ENCODE results near the gene NFIA. TPM values are rescaled to one million over a fixed set of nuclear protein-coding genes. Genes with fewer than 3 reads are reported as not detected.
A peak's percentile ranks its signal among the peaks of the same experiment; 100 is the strongest.

Gene NFIA
- total RNA-seq, 4 donors from 2014 or later = 32.0 to 160 (median 32.9) TPM

DNA sequence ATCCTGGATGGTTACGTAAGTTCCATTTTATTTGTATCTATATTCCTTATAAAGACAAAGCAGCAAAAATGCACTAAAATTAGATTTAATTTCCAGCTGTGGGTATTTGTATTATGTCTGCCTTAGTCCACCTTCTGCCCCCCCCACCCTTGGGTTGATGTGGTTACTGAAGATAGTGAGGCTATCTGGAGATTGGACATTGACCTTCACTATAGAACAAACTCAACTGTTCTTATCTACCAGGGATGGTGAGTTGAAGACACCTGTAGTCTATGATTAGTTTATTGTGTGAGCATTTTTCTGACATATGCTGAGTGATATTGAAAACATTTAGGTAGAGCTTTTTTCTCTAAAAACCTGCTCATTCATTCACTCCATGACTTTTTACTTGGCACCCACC is 122.2 kb downstream of the NFIA start:
- Histone ChIP-seq H3K27ac (no peak overlapping the region), H3K9me3 (no peaks in the 10 kb centered on the region), H3K27me3 (no peaks in the 10 kb centered on the region), H3K4me1 (no peaks in the 10 kb centered on the region), H3K36me3 (no peaks in the 10 kb centered on the region), H3K4me3 (no peak overlapping the region)
- DNase-seq = peak in 2 of 3 donors; percentile 51 to 60
- no peak for TF ChIP-seq POLR2A (IDR thresholded peaks at IDR 0.05)
- TF ChIP-seq, protein P1, sequence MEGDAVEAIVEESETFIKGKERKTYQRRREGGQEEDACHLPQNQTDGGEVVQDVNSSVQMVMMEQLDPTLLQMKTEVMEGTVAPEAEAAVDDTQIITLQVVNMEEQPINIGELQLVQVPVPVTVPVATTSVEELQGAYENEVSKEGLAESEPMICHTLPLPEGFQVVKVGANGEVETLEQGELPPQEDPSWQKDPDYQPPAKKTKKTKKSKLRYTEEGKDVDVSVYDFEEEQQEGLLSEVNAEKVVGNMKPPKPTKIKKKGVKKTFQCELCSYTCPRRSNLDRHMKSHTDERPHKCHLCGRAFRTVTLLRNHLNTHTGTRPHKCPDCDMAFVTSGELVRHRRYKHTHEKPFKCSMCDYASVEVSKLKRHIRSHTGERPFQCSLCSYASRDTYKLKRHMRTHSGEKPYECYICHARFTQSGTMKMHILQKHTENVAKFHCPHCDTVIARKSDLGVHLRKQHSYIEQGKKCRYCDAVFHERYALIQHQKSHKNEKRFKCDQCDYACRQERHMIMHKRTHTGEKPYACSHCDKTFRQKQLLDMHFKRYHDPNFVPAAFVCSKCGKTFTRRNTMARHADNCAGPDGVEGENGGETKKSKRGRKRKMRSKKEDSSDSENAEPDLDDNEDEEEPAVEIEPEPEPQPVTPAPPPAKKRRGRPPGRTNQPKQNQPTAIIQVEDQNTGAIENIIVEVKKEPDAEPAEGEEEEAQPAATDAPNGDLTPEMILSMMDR (IDR thresholded peaks at IDR 0.05) = no peak

GRCh38 chr1:61207416-61207815 is 125.1 kb downstream of the NFIA start:
- H3K9me3 ChIP-seq = no peaks in the 10 kb centered on the region
- H3K27me3 ChIP-seq = no peaks in the 10 kb centered on the region
- DNase-seq = no peak
- no peak overlapping the region for H3K4me3 ChIP-seq
- no peaks in the 10 kb centered on the region for H3K36me3 ChIP-seq
- H3K27ac ChIP-seq = no peak overlapping the region
- TF ChIP-seq, protein P1 (IDR thresholded peaks at IDR 0.05) = no peak
- no peak for TF ChIP-seq POLR2A (IDR thresholded peaks at IDR 0.05)
- H3K4me1 ChIP-seq = no peaks in the 10 kb centered on the region

DNA sequence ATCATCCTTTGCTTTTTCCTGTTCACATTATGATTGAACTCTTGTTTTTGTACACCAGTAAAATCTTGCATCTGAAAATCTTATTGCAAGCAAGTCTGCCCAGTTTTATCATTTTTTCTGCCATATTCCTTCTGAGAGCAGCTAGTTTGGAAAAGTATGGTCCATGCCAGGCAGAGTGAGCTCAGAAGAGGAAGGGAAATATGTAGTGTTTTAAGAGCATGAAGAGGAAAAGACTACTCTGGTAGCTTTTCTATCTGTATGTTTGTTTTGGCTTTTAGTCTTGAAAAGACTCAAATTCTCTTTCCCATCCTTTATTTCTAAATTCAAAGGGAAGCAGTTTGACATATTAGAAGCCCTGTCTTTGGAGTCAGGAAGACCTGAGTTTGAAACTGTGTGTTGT is 125.8 kb downstream of the NFIA start:
- H3K4me1 ChIP-seq = no peaks in the 10 kb centered on the region
- TF ChIP-seq, protein P1 (IDR thresholded peaks at IDR 0.05) = no peak
- DNase-seq = no peak
- H3K27me3 ChIP-seq = no peaks in the 10 kb centered on the region
- no peak overlapping the region for H3K27ac ChIP-seq
- no peaks in the 10 kb centered on the region for H3K36me3 ChIP-seq
- H3K4me3 ChIP-seq = no peak overlapping the region
- no peaks in the 10 kb centered on the region for H3K9me3 ChIP-seq

GRCh38 chr1:61208831-61209230 is 126.5 kb downstream of the NFIA start:
- Histone ChIP-seq H3K9me3 (no peaks in the 10 kb centered on the region), H3K27me3 (no peaks in the 10 kb centered on the region), H3K4me3 (no peak overlapping the region), H3K36me3 (no peaks in the 10 kb centered on the region), H3K27ac (no peak overlapping the region), H3K4me1 (no peaks in the 10 kb centered on the region)
- no peak for DNase-seq
- TF ChIP-seq, protein P1 (IDR thresholded peaks at IDR 0.05) = no peak
- TF ChIP-seq POLR2A (IDR thresholded peaks at IDR 0.05) = no peak

DNA sequence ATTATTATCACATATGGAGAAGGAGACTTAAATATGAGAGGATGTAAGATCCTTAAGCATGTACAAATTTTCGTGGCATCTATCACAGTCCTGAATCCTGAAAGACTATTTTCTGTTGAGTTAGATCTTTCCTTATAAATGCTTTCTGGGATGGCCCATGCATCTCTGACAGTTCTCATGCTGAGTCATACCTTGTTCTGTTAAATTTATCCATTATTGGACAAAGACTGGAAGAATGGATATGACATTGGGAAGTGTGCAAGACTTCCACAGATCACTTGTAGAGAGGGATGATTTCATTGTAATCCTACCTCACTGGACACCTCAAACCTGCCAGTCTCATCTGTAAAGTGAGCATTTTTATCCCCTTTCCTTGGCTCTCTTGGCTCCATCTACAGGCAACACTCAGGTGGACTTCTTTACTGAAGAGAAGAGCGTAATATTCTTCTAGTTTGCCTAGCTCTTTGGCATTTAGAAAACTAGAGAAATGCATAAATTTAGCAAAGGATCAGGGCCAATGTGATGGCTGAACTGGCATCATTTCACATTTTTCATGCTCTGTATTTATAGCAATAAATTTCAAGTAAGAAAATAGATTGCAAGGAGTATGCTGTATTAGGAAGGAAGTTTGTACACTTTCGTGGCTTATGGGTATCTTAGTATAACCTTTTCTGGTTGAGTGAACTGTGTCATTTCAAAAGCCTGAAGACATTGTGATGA is 128.2 kb downstream of the NFIA start:
- H3K9me3 ChIP-seq = no peaks in the 10 kb centered on the region
- DNase-seq = no peak
- no peaks in the 10 kb centered on the region for H3K4me1 ChIP-seq
- H3K36me3 ChIP-seq = no peaks in the 10 kb centered on the region
- H3K4me3 ChIP-seq = no peak overlapping the region
- TF ChIP-seq, protein P1 (IDR thresholded peaks at IDR 0.05) = peak in 2 of 6 experiments; percentile 7 to 9
- no peak for TF ChIP-seq POLR2A (IDR thresholded peaks at IDR 0.05)
- H3K27ac ChIP-seq = no peak overlapping the region
- H3K27me3 ChIP-seq = no peaks in the 10 kb centered on the region

All from Peyer's patch (tissue), 4 donors.